Rectal smooth muscle tissue (tissue), 1 donor: ENCODE measurements around the gene METAP1D.
A peak's percentile ranks its signal among the peaks of the same experiment; 100 is the strongest.

Experiments
- H3K27ac ChIP-seq: one replicate; pipeline ENCODE4 v1.7.0; 2013; ENCODE audit warnings: low read depth, low read length, inconsistent platforms
- H3K27me3 ChIP-seq: one replicate; pipeline ENCODE4 v1.7.0; 2013; ENCODE audit warnings: low read length; ENCODE audit not compliant: control insufficient read depth, insufficient read depth
- H3K36me3 ChIP-seq: one replicate; pipeline ENCODE4 v1.7.0; 2013; ENCODE audit warnings: low read length; ENCODE audit not compliant: control insufficient read depth, insufficient read depth
- H3K4me1 ChIP-seq: one replicate; pipeline ENCODE4 v1.7.0; 2013; ENCODE audit warnings: low read length; ENCODE audit not compliant: control insufficient read depth, insufficient read depth
- H3K4me3 ChIP-seq: one replicate; pipeline ENCODE4 v1.7.0; 2013; ENCODE audit warnings: low read length
- H3K9ac ChIP-seq: one replicate; pipeline ENCODE4 v1.7.0; 2013; ENCODE audit warnings: low read length

Gene METAP1D

DNA sequence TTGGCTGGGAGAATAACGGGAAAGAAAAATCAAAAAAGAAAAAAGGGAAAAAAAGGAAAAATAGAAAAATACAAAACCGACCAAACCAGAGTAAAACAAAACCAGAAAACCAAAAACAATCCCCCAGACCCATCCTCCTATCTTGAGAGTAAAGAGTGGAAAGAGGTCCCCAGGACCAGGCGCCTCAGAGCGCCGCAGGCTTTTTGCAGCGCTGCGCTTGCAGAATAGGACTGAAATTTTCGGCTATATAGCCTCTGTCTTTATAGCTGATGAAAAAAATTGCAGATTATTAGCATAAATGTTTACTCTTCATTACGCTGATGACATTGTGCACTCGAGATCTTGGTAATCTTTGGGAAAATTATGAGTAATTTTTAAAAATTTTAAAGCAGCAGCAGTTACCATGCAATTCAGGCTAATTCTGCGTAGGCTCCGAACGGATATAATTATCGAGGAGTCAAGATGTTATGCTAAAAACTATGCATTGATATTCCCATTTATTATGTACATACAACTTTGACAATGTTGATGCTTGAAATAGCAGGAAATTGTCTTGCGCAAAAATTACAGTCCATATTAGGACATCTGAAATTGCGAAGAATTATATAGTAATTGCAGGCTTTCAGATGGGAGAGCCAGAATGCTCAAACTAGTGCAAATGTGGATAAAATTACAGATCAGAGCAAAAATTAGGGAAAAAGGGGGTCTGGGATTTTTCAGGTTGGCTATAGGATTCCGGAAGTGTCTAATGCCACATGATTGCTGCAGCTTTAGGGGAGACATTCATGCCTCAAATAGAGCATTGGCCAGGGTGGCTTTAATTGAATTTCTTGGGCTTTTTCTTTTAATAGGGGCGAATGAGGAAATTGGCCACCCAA is 93.9 kb downstream of the METAP1D start:
- H3K36me3 ChIP-seq = no peaks in the 10 kb centered on the region
- no peak overlapping the region for H3K4me3 ChIP-seq
- H3K4me1 ChIP-seq = peaks cover 9% of the 10 kb centered on the region
- no peak overlapping the region for H3K9ac ChIP-seq
- H3K27ac ChIP-seq = no peak overlapping the region
- H3K27me3 ChIP-seq = peaks cover 75% of the 10 kb centered on the region

DNA sequence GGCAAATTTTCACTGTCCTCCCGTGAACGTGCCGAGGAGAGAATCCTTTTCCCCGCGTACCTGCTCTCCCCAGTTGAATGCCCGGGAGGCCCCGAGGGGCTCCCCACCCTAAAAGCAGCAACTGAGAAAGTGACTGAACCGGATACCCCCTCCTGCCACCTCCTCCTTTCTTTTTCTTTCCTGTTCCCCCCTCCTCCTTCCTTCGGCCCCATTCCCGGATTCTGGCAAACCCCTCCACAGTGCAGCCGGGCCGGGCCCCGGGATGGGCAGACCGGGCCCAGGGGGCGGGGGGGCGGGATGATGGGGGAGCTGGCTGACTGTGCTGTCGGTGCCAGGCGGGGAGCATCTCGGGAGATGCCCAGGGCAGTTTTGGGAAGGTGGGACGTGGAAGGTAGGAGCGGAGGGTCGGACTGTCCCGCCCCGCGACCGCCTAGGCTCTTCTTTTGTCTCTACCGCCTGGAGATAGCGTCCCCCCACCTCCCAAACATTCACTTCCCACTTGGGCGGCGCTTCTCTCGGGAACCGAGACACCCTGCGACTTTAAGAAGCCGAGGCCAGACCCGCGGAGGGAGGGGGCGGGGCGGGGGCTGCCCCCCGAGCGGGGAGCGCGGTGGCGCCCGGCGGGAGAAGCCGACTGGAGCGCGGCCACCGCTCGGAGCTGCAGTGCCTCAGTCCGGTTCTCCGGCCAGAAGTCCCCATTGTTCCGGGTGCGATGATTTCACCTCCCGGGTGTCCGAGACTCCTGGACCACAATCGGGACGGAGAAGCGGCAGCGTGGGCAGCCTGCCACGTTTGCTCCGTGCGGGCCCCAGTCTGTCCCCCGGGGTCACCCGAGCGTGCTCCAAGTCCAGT is 94.8 kb downstream of the METAP1D start:
- H3K9ac ChIP-seq = no peak overlapping the region
- peaks cover 9% of the 10 kb centered on the region for H3K4me1 ChIP-seq
- H3K27me3 ChIP-seq = peaks cover 76% of the 10 kb centered on the region
- no peak overlapping the region for H3K27ac ChIP-seq
- peak overlapping the region; percentile 55 for H3K4me3 ChIP-seq
- no peaks in the 10 kb centered on the region for H3K36me3 ChIP-seq

DNA sequence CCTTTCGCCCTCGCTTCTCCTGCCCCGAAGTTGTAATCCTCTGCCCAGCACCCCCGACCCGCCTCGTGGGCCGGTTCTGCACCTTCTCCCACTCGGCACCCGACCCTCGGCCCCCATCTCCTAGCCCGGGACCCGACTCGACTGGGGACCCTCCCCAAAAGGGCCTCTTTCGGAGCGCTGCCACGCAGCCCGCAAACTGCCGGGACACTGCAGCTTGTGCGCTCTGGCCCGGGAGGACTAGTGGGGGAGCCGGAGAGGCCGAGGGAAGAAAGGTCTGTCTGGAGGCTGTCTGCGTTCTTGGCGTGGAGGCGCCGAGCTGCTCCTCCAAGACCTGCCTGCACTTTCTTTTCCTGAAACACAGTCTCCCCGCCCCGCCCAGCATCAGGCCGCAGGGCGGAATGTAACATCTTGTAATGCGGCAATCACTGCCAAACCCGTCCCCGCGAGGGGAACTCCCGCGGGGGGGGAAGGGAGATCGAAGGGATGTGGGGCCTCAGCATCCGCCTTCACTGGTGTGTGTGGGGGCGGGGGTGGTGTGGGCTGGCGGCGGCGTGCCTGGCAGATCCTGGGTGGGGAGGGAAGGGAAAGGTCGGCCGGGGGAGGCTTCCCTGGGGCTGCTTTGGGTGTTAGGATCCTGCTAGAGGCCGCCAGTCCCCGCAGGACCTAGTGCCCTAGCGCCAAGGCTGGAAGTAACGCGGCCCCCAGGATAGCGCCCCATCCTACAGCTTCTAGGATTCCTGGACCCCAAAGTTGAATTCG is 95.6 kb downstream of the METAP1D start:
- H3K27ac ChIP-seq = no peak overlapping the region
- H3K9ac ChIP-seq = no peak overlapping the region
- peaks cover 72% of the 10 kb centered on the region for H3K27me3 ChIP-seq

DNA sequence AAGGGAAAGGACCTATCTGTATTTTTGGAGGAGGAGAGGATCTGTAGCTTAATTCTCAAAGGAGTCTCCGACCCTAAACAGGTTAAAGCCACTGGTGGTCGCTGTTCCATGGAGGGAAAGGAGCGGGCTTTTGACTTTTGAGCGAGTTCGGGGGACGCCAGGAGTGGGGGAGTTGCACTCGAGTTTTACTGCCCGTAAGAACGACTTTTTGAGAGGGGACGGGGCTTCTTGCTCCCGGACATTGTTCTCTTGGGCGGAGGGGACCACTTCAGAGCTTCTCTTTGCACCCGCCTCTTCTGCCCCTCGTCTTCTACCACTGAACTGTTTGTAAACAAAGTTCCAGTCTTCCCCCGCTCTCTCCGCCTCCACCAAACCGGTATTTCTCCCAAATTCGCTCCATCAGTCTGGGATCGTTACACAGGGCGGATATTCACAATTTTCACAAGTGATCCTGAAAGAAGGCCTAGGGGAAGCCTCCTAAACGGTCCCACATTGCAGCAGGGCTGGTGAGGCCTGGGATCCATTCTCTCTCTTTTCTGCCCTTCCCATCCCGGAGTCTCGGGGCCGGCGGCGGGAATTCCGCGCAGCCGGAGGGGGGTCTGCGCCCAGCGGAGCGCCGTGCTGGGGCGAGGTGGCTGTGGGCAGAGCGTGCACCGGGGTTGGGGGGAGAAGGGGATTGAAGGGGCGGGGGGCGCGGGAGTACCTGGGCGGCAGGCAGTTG is 96.3 kb downstream of the METAP1D start:
- H3K27me3 ChIP-seq = peaks cover 72% of the 10 kb centered on the region

More for the DNA sequence above, 95.6 kb downstream of the METAP1D start:
- Histone ChIP-seq H3K4me1 (peaks cover 9% of the 10 kb centered on the region), H3K4me3 (peak overlapping the region; percentile 55), H3K36me3 (no peaks in the 10 kb centered on the region)

DNA sequence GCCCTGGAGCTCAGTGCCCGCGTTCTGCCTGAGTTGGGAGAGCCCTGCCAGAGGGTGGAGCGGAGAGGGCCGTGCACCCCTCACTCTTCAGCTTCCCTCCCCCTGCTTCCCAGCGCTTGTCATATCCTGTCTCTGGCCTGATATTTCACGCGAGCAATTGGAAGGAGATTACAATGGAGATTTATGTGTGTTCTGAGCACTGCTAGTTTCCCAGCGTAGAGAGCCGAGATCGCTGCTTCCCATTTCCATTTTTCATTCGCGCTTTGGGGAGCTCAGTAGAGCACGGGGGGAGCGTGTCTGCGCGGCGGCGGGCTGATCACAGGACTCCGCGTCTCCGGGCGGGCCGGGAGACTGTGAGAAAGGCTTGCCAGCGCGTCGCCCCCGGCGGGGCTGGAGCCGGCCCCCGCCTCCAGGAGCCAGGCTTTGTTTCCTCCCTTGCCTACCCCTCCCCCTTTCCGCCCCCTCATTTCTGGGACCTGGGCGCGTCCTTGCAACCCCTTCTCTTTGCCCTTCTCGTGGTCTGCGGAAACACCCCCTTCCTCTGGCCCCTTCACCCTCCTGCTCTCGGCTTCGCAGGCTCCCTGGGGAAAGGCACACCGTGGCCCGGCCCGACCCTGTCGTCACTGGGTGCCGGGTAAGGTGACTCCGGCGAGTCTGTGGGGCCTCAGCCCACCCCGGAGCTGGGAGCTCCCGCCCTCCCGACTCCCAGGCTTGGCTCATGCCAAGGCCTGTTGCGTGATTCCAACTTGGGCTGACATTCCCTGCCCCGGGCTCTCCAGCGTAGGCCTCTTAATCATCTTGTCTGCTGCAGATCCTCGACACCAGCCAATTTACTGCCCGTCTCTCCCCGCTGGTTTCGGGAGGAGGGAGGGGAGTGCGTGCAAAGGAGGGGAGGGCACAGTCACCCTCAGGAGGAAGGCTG is 97.1 kb downstream of the METAP1D start:
- Histone ChIP-seq H3K9ac (no peak overlapping the region), H3K27me3 (peaks cover 75% of the 10 kb centered on the region), H3K4me1 (peaks cover 9% of the 10 kb centered on the region), H3K27ac (no peak overlapping the region), H3K36me3 (no peaks in the 10 kb centered on the region), H3K4me3 (peak overlapping the region; percentile 28)

More for the DNA sequence above, 96.3 kb downstream of the METAP1D start:
- Histone ChIP-seq H3K4me1 (peaks cover 9% of the 10 kb centered on the region), H3K9ac (no peak overlapping the region), H3K36me3 (no peaks in the 10 kb centered on the region), H3K27ac (no peak overlapping the region), H3K4me3 (peak overlapping the region; percentile 28)

DNA sequence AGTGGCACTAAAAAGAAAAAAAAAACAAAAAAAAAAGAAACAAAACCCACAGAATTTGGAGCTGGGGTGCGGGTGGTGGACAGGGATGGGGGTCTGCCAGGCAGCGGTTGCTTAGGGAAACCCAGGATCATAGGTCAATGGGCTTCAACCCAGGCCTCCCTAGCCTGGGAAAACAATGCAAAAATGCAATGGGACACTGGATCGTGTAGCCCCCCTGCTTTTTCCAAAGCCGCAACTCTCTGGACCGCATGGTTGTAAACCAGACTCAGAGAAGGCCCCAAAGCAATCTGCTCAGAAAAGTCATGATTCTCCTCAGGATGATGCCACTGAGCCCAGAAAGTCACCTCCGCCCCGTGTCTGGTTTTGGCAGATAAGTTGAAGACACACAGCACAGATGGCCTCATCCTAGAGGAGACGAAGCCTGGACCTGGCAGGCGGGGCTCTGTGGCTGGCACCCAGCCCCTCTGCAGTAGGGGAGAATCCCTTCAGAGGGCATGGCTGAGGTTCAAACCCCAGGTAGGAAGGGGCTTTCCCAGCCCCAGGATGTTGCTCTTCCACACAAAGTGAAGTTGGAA is 97.9 kb downstream of the METAP1D start:
- H3K4me3 ChIP-seq = no peak overlapping the region
- H3K9ac ChIP-seq = no peak overlapping the region
- peaks cover 9% of the 10 kb centered on the region for H3K4me1 ChIP-seq
- H3K36me3 ChIP-seq = no peaks in the 10 kb centered on the region
- H3K27me3 ChIP-seq = peaks cover 76% of the 10 kb centered on the region
- no peak overlapping the region for H3K27ac ChIP-seq

DNA sequence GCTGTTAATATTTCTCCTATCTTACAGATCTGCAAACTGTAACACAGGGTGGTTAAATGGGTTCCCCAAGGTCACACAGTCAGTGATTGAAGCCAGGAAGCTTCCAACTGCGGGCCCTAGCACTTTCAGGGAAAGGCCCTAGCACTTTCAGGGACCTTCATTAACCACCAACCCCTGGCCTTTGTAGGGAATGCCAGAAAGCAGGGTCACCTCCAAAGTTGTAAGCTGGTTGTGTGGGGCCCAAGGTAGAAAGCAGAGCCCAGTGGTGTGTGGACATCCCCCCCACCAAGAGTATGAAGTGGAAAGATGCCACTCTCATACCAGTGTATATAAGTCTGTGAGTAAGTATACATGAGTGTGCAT is 98.5 kb downstream of the METAP1D start:
- H3K27me3 ChIP-seq = peaks cover 71% of the 10 kb centered on the region
- no peak overlapping the region for H3K4me3 ChIP-seq
- peaks cover 9% of the 10 kb centered on the region for H3K4me1 ChIP-seq
- H3K36me3 ChIP-seq = no peaks in the 10 kb centered on the region
- no peak overlapping the region for H3K27ac ChIP-seq
- no peak overlapping the region for H3K9ac ChIP-seq

DNA sequence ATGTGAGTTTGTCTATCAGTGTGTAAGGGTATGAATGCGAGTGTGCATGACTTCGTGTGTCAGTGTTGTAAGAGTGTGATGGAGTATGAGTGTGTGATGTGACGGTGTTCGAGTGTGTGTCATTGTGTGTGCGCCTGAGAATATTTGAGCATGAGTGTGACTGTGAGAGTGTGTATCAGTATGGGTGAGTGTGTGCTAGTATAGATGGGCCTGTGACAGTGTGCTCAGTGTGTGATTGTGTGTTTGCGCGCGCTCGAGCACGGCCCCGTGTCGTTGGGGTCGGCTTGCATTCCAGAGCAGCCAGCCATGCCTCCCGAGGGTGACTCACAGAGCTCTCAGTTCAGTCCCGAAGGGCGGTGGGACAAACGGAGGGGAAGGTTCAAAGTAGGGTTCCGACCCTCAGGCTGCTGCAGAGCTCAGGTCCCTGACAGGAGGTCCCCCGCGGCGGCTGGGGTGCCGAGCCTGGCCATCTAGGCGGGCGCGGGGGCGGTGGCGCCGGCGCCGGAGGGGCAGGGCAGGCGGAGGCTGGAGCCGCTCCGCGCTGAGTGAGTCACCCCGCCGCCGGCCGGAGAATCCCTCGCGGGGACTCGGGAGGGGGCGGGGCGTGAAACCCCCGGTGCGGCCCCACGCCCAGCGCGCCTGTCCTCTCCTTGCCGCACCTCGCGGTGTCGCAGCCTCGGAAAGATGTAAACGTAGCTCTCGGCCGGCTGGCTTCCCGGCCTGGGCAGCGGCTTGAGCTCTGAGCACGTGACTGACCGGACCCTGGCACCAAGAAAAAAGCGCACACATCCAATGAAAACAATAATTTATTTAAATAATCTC is 99.1 kb downstream of the METAP1D start:
- Histone ChIP-seq H3K27ac (no peak overlapping the region), H3K4me1 (peaks cover 9% of the 10 kb centered on the region), H3K4me3 (no peak overlapping the region), H3K27me3 (peaks cover 67% of the 10 kb centered on the region), H3K9ac (no peak overlapping the region), H3K36me3 (no peaks in the 10 kb centered on the region)

DNA sequence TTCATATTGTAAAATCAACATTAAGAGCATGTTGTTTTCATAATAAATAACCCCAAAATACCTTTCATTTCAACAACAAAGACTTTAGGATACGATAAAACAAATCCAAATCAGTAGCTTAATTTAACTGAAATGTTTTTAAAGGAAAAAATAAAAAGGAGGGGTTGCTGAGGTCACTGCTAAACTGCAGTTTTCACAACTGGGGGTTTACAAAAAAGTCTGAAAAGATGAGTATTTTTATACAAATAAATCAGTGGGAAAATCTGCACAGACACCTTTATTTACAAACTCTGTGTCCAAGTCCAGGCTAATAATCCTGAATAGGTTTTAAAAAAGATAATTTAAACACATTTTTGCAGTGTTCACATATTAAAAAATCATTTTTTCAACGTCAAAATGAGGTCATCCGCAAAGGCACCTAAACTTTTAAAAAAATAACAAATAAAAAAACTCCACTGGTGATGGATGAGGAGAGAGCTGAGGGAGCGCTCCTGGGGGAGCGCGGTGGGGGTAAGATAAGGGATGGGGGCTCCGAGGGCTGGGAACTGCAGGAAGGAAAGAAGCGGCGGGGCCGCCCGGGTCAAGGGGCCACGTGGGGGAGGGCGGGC is 99.8 kb downstream of the METAP1D start:
- H3K36me3 ChIP-seq = no peaks in the 10 kb centered on the region
- no peak overlapping the region for H3K4me3 ChIP-seq
- H3K27me3 ChIP-seq = peaks cover 66% of the 10 kb centered on the region
- H3K4me1 ChIP-seq = peaks cover 9% of the 10 kb centered on the region
- no peak overlapping the region for H3K27ac ChIP-seq
- no peak overlapping the region for H3K9ac ChIP-seq
